GM21576 (cell line): ENCODE results near the gene CDC42SE1.
A peak's percentile ranks its signal among the peaks of the same experiment; 100 is the strongest.

Experiments
- ATAC-seq: cut with Tn5 transposase; IDR thresholded peaks from one replicate; pipeline ENCODE4 v1.9.1; 2021; ENCODE audit warnings: mild to moderate bottlenecking, moderate library complexity; ENCODE audit not compliant: unreplicated experiment

CDC42SE1 gene

GRCh38 chr1:151054971-151055547, 4.4 kb downstream of the CDC42SE1 start:
- ATAC-seq = no peak

- ATAC-seq = no peak
Measured at GRCh38 chr1:151051356-151052009, 7.9 kb downstream of the CDC42SE1 start.

- no peak for ATAC-seq
Measured at GRCh38 chr1:151050051-151050688, 9.3 kb downstream of the CDC42SE1 start.

GRCh38 chr1:151049458-151049857, 10.0 kb downstream of the CDC42SE1 start:
- no peak for ATAC-seq

- ATAC-seq = no peak
Measured at GRCh38 chr1:151048645-151049032, 10.8 kb downstream of the CDC42SE1 start.

GRCh38 chr1:151047925-151048644, 11.3 kb downstream of the CDC42SE1 start:
- peak; percentile 52 for ATAC-seq

GRCh38 chr1:151047591-151047924, 11.9 kb downstream of the CDC42SE1 start, which contains the start of gene C1orf56:
Gene C1orf56 (plus strand): TSS chr1:151047751. CDS start chr1:151047848, 97 bp downstream.
- ATAC-seq = peak; percentile 48

GRCh38 chr1:151043163-151043562, 16.3 kb downstream of the CDC42SE1 start:
- ATAC-seq = no peak

- ATAC-seq = no peak
Measured at GRCh38 chr1:151039521-151039920, 19.9 kb downstream of the CDC42SE1 start.

- ATAC-seq = no peak
Measured at GRCh38 chr1:151037032-151037431, 22.4 kb downstream of the CDC42SE1 start.

GRCh38 chr1:151036356-151036755, 23.1 kb downstream of the CDC42SE1 start, which contains the start of gene BNIPL:
Gene BNIPL (plus strand): TSS chr1:151036586. CDS start chr1:151036726, 140 bp downstream.
- no peak for ATAC-seq

GRCh38 chr1:151035167-151035566, 24.3 kb downstream of the CDC42SE1 start:
- ATAC-seq = no peak

GRCh38 chr1:151032164-151032563, 27.3 kb downstream of the CDC42SE1 start:
- no peak for ATAC-seq

GRCh38 chr1:151026460-151026859, 33.0 kb downstream of the CDC42SE1 start:
- ATAC-seq = no peak

- ATAC-seq = no peak
Measured at GRCh38 chr1:151024540-151025146, 34.8 kb downstream of the CDC42SE1 start.

- ATAC-seq = no peak
Measured at GRCh38 chr1:151013518-151013917, 45.9 kb downstream of the CDC42SE1 start.

GRCh38 chr1:151012684-151013471, 46.5 kb downstream of the CDC42SE1 start:
- ATAC-seq = no peak

GRCh38 chr1:151011154-151011850, 48.1 kb downstream of the CDC42SE1 start:
- ATAC-seq = no peak

GRCh38 chr1:151010346-151010726, 49.1 kb downstream of the CDC42SE1 start:
- no peak for ATAC-seq
